ENCODE data around the gene BCL2L15.

BCL2L15 gene

DNA sequence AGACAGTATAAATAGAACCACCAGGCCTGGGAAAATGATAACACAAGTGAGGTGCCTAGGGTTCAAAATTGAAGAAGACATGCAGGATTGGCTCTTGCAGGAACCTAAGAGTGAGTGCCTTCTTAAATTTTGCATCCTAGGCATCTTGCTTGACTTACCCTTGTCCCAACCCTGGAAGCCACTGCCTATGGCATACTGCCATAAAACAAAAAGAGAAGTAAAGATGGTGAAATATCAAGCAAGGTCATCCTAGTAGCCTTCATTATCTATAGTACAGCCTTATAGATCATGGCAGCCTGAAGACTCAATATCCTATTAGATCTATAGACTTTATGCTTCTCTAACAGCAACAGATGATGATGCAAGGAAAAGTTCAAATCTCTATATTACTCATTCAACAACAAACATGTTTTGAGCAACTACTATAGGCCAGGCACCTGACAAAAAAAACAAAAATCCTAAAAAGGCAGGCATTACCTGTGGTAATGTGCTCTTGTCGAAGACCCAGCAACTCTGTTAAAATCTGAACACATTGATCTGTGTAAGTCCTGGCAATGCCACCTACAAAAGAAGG, 10.9 kb upstream of the BCL2L15 start:
- Histone ChIP-seq H3K9me3 (ENCODE audit: control insufficient read depth, insufficient read depth, low read depth, low read length) (no peaks in the 10 kb centered on the region), H3K27ac (ENCODE audit: extremely low read depth, low read depth, low read length) (no peak overlapping the region), H3K4me1 (ENCODE audit: control insufficient read depth, insufficient read depth, low read length) (no peaks in the 10 kb centered on the region), H3K4me3 (ENCODE audit: low read depth, low read length) (no peak overlapping the region), H3K36me3 (ENCODE audit: control insufficient read depth in 2 of 2, insufficient read depth in 1 of 2, low read length in 2 of 2) (peaks cover 6 to 87% of the 10 kb centered on the region in 2 experiments)
- ChIA-PET POLR2A (no interaction called here), CTCF (no interaction called here)
- TF ChIP-seq ZNF426 (tag by site-specific recombination; IDR thresholded peaks at IDR 0.05) = no peak
- TF ChIP-seq ZNF354C (tag by site-specific recombination; IDR thresholded peaks at IDR 0.05; ENCODE audit: borderline replicate concordance, low read depth) = no peak
- TF ChIP-seq SCRT2 (tag by site-specific recombination; IDR thresholded peaks at IDR 0.05) = peak; percentile 40
- no peak for TF ChIP-seq ZSCAN30 (tag by site-specific recombination; IDR thresholded peaks at IDR 0.05)

DNA sequence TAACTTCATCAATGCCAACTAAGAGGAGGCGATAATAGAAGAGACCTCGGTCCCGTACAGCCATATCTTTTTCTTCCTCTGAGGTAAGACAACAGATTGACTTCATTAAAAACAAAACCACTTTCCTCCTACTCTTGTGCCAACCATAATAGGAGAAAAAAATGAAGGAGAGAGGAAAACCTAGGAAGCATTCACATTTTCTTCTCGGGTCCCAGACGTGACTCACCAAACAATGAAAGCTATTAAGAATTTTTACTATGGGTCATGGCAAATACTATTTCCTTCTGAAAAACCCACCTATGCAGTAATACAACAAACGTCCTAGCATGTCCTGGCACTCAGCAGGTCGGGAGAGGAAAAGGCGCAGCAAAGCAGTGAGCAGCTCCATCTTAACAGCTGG, 8.6 kb upstream of the BCL2L15 start:
- no peaks in the 10 kb centered on the region for H3K4me1 ChIP-seq (ENCODE audit: control insufficient read depth, insufficient read depth, low read length)
- no peak for TF ChIP-seq ZFHX2 (tag by site-specific recombination; conservative IDR thresholded peaks at IDR 0.05)
- TF ChIP-seq ZNF169 (tag by site-specific recombination; IDR thresholded peaks at IDR 0.05) = no peak
- TF ChIP-seq ZBTB20 (tag by site-specific recombination; IDR thresholded peaks at IDR 0.05) = no peak
- TF ChIP-seq ZNF791 (tag by site-specific recombination; IDR thresholded peaks at IDR 0.05) = no peak
- TF ChIP-seq ZNF114 (tag by site-specific recombination; IDR thresholded peaks at IDR 0.05) = no peak
- no peak for TF ChIP-seq ZNF521 (tag by site-specific recombination; IDR thresholded peaks at IDR 0.05)
- no peak for TF ChIP-seq KLF1 (tag by site-specific recombination; IDR thresholded peaks at IDR 0.05)
- no peak for TF ChIP-seq ZNF621 (tag by site-specific recombination; IDR thresholded peaks at IDR 0.05)
- TF ChIP-seq, protein P1, sequence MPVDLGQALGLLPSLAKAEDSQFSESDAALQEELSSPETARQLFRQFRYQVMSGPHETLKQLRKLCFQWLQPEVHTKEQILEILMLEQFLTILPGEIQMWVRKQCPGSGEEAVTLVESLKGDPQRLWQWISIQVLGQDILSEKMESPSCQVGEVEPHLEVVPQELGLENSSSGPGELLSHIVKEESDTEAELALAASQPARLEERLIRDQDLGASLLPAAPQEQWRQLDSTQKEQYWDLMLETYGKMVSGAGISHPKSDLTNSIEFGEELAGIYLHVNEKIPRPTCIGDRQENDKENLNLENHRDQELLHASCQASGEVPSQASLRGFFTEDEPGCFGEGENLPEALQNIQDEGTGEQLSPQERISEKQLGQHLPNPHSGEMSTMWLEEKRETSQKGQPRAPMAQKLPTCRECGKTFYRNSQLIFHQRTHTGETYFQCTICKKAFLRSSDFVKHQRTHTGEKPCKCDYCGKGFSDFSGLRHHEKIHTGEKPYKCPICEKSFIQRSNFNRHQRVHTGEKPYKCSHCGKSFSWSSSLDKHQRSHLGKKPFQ (tag by site-specific recombination; IDR thresholded peaks at IDR 0.05) = no peak
- ChIA-PET CTCF (interaction anchor here (0.7 to 1.0 kb wide), 2 partner anchors 8 to 385 kb away, joined by 3 read pairs; partner anchors contain the start of gene AP4B1), POLR2A (no interaction called here)
- H3K27ac ChIP-seq (ENCODE audit: extremely low read depth, low read depth, low read length) = no peak overlapping the region
- peaks cover 6 to 66% of the 10 kb centered on the region in 2 experiments for H3K36me3 ChIP-seq (ENCODE audit: control insufficient read depth in 2 of 2, insufficient read depth in 1 of 2, low read length in 2 of 2)
- no peak overlapping the region for H3K4me3 ChIP-seq (ENCODE audit: low read depth, low read length)
- H3K9me3 ChIP-seq (ENCODE audit: control insufficient read depth, insufficient read depth, low read depth, low read length) = no peaks in the 10 kb centered on the region

GRCh38 chr1:113895098-113895497, 7.7 kb upstream of the BCL2L15 start:
- TF ChIP-seq ZNF146 (tag by site-specific recombination; IDR thresholded peaks at IDR 0.05) (no peak), ZNF23 (tag by site-specific recombination; IDR thresholded peaks at IDR 0.05; ENCODE audit: borderline replicate concordance) (no peak), ZNF133 (tag by site-specific recombination; IDR thresholded peaks at IDR 0.05) (no peak)
- H3K4me1 ChIP-seq (ENCODE audit: control insufficient read depth, insufficient read depth, low read length) = no peaks in the 10 kb centered on the region
- H3K9me3 ChIP-seq (ENCODE audit: control insufficient read depth, insufficient read depth, low read depth, low read length) = no peaks in the 10 kb centered on the region
- H3K4me3 ChIP-seq (ENCODE audit: low read depth, low read length) = no peak overlapping the region
- peaks cover 6 to 59% of the 10 kb centered on the region in 2 experiments for H3K36me3 ChIP-seq (ENCODE audit: control insufficient read depth in 2 of 2, insufficient read depth in 1 of 2, low read length in 2 of 2)
- CTCF ChIA-PET = interaction anchor here (1.0 kb wide), 1 partner anchor 9 kb away, joined by 3 read pairs; the partner anchor contains the start of gene AP4B1
- POLR2A ChIA-PET = interaction anchor here (0.6 kb wide), 1 partner anchor 36 kb away, joined by 4 read pairs; no protein-coding TSS in a partner anchor
- H3K27ac ChIP-seq (ENCODE audit: extremely low read depth, low read depth, low read length) = no peak overlapping the region

DNA sequence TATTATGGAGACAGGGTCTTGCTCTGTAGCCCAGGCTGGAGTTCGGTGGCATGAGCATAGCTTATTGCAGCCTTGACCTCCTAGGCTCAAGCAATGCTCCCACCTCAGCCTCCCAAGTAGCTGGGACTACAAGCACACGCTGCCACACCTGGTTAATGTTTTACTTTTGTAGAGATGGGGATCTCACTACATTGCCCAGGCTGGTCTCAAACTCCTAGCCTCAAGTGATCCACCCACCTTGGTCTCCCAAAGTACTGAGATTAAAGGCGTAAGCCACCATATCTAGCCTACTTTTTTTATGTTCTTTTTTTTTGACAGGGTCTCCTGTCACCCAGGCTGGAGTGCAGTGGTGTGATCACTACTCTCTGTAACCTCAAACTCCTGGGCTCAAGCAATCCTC, 5.9 kb upstream of the BCL2L15 start:
- Histone ChIP-seq H3K9me3 (ENCODE audit: control insufficient read depth, insufficient read depth, low read depth, low read length) (no peaks in the 10 kb centered on the region), H3K36me3 (ENCODE audit: control insufficient read depth in 2 of 2, insufficient read depth in 1 of 2, low read length in 2 of 2) (peaks cover 3 to 41% of the 10 kb centered on the region in 2 experiments), H3K27ac (ENCODE audit: extremely low read depth, low read depth, low read length) (no peak overlapping the region), H3K4me1 (ENCODE audit: control insufficient read depth, insufficient read depth, low read length) (no peaks in the 10 kb centered on the region), H3K4me3 (ENCODE audit: low read depth, low read length) (no peak overlapping the region)
- TF ChIP-seq ZNF121 (tag by site-specific recombination; IDR thresholded peaks at IDR 0.05) (peak; percentile 83), ZNF292 (tag by site-specific recombination; IDR thresholded peaks at IDR 0.05; ENCODE audit: borderline replicate concordance, low read depth) (no peak)
- CTCF ChIA-PET = interaction anchor here (0.6 kb wide), 1 partner anchor 37 kb away, joined by 3 read pairs; no protein-coding TSS in a partner anchor
- POLR2A ChIA-PET = interaction anchor here (1.4 to 1.5 kb wide), 2 partner anchors 9 to 11 kb away, joined by 3 read pairs; partner anchors contain the start of genes AP4B1 and DCLRE1B
